Measurements from ENCODE around the gene COL16A1.

Gene COL16A1

DNA sequence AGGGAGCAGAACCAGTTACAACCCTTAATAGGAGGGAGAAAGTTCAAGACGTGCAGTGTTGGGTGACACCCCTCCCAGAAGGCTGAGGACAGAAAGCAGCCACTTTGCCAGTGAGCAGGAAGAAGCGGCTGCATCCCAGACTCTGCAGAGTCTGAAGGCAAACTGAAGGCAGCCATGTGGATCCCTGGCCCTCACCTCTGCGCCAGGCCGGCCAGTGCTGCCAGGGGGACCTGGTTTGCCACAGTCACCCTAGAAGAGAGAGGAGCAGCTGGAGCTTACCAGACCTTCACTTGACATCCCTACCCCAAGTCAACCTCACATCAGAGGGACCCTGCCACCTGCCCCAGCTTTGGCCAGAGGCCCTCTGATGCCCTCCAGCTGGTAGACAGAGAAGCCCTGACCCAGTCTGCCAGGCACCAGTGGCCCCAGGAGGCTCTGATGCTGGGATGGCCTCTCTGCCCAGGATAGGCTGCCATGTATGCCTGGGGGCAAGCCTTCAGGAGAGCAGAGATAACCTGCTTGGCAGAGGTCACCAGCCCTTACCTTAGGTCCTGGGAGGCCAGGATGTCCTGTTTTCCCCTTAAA is 42.9 kb downstream of the COL16A1 start:
- Mint-ChIP-seq H3K4me1 (ENCODE audit: low read depth) (no peaks in the 10 kb centered on the region), H3K36me3 (ENCODE audit: low read depth) (no peaks in the 10 kb centered on the region), H3K9me3 (no peaks in the 10 kb centered on the region), H3K27me3 (peaks cover 3% of the 10 kb centered on the region), H3K27ac (no peak overlapping the region), H3K4me3 (no peak overlapping the region)

DNA sequence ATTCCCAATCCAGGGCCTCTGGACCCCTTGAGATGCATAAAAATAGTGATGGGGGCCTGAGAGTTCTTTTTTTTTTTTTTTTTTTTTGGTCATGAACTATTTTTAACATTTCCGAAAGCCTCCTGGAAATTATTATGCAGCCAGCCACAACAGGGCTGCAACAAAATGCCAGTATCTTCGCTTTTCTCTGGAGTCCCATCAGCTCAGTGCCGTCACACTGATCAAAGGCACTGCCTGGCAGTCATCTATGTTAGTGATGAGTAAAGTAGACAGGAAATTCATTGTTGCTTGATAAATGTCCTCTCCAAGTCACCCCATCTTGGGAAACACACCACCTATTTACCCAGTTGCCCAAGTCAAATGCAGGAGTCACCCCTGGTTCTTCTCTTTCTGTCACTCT is 43.9 kb downstream of the COL16A1 start:
- Mint-ChIP-seq H3K4me3 (no peak overlapping the region), H3K27me3 (peaks cover 3% of the 10 kb centered on the region), H3K4me1 (ENCODE audit: low read depth) (no peaks in the 10 kb centered on the region), H3K36me3 (ENCODE audit: low read depth) (no peaks in the 10 kb centered on the region), H3K9me3 (no peaks in the 10 kb centered on the region), H3K27ac (no peak overlapping the region)

DNA sequence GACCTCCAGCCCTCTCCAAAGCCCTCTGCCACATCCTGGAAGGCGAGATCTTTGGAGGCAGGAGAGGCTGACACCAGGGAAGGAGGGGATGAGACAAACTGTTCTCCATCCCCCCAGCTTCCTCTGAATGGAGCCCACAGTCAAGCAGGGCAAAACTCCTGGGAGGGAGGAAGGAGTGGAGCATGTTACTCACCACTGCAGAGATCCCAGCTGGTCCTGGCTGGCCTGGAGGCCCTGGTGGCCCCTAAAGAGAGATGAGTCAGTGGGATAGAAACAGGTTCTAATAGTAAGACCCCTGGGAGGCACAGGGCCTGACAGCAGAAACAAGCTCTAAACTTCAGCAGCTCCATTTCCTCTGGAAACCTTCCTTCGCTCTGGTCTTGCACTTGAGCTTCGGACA is 45.1 kb downstream of the COL16A1 start:
- no peaks in the 10 kb centered on the region for H3K4me1 Mint-ChIP-seq (ENCODE audit: low read depth)
- no peaks in the 10 kb centered on the region for H3K36me3 Mint-ChIP-seq (ENCODE audit: low read depth)
- no peak overlapping the region for H3K27ac Mint-ChIP-seq
- H3K27me3 Mint-ChIP-seq = peaks cover 3% of the 10 kb centered on the region
- no peak overlapping the region for H3K4me3 Mint-ChIP-seq
- no peaks in the 10 kb centered on the region for H3K9me3 Mint-ChIP-seq

DNA sequence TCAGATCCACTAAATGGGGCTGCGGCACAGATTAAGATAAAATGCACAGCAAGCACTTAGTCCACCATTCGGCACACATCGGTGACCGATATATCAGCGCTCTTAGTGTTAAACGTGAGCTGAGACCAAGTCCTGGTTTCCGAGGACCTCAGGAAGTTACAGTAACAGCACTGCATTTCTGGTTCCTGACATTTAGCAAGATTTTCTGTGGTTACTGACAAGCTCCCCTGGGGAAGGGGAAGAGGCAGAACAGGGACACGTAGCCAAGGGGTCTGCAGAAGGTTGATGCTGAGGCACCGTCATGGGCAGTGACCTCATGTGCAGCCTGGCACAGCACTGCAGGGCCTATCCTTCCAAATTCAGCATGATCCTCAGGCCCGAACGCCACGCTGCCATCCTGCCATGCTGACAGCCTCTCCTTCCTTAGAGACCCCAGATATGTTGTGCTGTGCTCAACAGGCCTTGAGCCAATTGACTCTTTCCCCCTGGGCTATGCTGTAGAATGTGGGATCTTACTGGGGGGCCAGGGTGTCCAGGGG is 45.8 kb downstream of the COL16A1 start:
- Mint-ChIP-seq H3K9me3 (no peaks in the 10 kb centered on the region), H3K36me3 (ENCODE audit: low read depth) (no peaks in the 10 kb centered on the region), H3K27me3 (peaks cover 3% of the 10 kb centered on the region), H3K4me1 (ENCODE audit: low read depth) (no peaks in the 10 kb centered on the region), H3K27ac (no peak overlapping the region), H3K4me3 (no peak overlapping the region)

DNA sequence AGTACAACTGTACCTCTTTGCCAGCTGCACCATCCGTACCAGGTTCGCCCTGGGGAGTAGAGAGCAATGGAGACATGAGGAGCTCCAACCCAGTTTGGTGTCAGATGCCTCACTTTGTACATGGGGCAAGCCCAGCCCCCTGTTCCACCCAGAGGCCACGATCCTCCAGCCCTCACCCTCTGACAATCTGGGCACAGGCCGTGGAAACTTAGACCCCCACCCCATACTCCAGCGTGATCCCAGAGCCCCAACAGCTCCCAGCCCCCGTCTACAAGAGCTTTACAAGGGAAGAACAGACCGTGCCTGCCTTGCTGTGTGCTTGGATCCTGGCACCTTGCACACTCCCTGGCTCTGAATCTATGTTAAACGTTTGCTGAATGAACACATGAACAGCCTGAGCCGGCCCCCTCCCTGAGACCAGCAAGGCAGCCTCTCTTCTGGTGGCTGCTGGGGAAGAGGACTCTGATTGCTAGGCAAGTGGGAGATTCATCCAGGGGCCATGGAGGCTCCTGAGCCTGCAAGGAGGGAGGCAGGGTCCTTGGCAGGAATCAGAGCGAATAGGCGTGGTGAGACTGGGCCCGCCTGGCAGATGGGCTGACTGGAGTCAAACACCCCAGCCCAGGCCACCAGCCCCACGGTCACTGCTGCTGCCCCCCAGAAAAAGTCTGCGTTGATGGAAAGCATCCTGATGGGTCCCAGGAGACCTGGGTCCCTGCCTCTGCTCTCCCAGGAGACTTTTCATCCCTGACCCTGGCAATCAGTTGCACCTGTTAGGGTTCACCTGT is 46.6 kb downstream of the COL16A1 start:
- no peak overlapping the region for H3K27ac Mint-ChIP-seq
- no peaks in the 10 kb centered on the region for H3K9me3 Mint-ChIP-seq
- no peaks in the 10 kb centered on the region for H3K36me3 Mint-ChIP-seq (ENCODE audit: low read depth)
- H3K4me1 Mint-ChIP-seq (ENCODE audit: low read depth) = no peaks in the 10 kb centered on the region
- no peaks in the 10 kb centered on the region for H3K27me3 Mint-ChIP-seq
- no peak overlapping the region for H3K4me3 Mint-ChIP-seq

DNA sequence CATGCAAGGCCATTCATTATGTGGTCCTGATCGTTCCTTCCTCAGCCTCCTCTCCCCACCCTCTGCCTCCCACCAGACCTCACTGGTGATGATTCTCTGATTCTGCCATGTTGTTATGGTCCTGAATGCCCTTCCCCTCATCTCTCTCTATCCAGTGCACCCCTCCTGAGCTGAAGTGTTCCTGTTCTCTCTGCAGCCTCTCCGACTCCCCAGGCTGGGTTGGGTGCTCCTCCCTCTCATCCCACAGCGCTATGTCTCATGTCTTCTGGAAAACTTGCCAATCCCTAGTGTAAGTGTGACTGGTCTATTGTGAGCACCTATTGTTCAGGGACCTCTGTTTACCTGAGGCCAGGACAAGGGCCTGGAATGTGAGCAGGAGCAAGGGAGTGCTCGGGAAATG is 48.1 kb downstream of the COL16A1 start:
- H3K4me3 Mint-ChIP-seq = no peak overlapping the region

DNA sequence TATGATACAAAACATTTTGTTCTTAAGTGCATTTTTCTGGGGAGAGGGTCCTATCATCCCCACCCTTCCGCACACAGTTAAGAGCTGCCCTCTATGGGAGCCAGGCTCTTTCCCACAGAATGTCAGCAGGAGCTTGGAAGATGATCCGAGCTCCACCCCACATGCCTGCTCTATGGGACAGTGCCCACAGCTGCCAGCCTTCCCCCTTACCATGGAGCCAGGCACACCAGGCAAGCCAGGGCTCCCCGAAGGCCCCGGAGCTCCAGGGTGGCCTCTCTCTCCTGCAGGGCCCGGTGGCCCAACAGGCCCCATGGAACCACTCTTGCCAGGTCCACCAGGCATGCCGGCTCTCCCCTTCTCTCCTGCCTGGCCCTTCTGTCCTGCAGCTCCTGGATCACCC is 48.7 kb downstream of the COL16A1 start:
- no peak overlapping the region for H3K4me3 Mint-ChIP-seq
- H3K4me1 Mint-ChIP-seq (ENCODE audit: low read depth) = no peaks in the 10 kb centered on the region
- no peaks in the 10 kb centered on the region for H3K9me3 Mint-ChIP-seq
- H3K27ac Mint-ChIP-seq = no peak overlapping the region
- H3K27me3 Mint-ChIP-seq = no peaks in the 10 kb centered on the region
- no peaks in the 10 kb centered on the region for H3K36me3 Mint-ChIP-seq (ENCODE audit: low read depth)

More for the DNA sequence above, 48.1 kb downstream of the COL16A1 start:
- no peak overlapping the region for H3K27ac Mint-ChIP-seq
- H3K9me3 Mint-ChIP-seq = no peaks in the 10 kb centered on the region
- no peaks in the 10 kb centered on the region for H3K4me1 Mint-ChIP-seq (ENCODE audit: low read depth)
- H3K27me3 Mint-ChIP-seq = no peaks in the 10 kb centered on the region
- H3K36me3 Mint-ChIP-seq (ENCODE audit: low read depth) = no peaks in the 10 kb centered on the region

DNA sequence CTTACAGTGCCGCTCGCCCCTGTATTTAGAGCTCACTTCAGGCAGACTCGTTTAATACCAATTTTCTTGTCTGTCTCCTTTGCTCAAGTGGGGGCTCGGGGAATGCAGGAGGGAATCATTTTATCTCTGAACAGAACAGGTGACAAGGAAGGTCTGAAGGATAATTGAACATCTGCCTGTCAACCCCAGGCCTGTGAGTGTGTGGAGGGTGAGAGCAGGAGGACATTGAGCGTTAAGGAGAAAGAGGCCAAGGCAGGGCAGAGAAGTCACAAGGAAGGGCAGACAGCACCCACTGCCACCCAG is 49.4 kb downstream of the COL16A1 start:
- H3K36me3 Mint-ChIP-seq (ENCODE audit: low read depth) = no peaks in the 10 kb centered on the region

DNA sequence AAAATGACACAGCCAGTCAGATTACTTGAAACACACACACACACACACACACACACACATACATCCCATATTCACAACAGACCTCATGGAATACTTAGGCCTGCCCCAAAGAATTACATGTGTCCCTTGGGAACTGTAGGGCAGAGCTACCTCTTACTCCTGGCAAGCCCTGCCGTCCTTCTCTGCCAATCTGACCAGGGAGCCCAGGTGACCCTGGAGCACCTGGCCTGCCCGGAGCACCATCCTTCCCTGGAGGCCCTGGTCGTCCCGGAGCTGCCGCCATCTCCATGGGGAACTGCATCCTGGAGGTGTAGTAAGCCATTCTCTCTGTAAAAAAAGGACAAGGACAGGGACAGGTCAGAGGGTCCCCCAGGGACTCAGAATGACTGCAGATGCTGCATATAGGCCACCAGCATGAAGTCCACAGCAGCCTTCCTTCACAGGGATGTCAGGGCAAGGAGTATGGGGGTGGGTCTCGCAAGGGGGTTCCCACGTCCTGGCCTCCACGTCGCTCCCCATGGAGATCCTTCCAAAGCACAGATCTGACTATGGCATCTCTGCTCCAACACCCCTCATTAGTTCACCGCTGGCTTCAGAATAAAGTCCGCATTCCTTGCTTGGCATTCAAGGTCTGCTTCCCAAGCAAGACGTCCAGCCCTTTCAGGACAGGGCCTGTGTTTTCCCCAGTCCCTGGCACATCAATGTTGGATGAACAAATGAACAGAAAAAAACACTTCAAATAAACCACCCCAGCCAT is 49.9 kb downstream of the COL16A1 start:
- H3K36me3 Mint-ChIP-seq (ENCODE audit: low read depth) = no peaks in the 10 kb centered on the region
- no peak overlapping the region for H3K4me3 Mint-ChIP-seq
- no peaks in the 10 kb centered on the region for H3K27me3 Mint-ChIP-seq
- no peaks in the 10 kb centered on the region for H3K9me3 Mint-ChIP-seq
- no peak overlapping the region for H3K27ac Mint-ChIP-seq
- no peaks in the 10 kb centered on the region for H3K4me1 Mint-ChIP-seq (ENCODE audit: low read depth)

More for the DNA sequence above, 49.4 kb downstream of the COL16A1 start:
- no peak overlapping the region for H3K4me3 Mint-ChIP-seq
- H3K4me1 Mint-ChIP-seq (ENCODE audit: low read depth) = no peaks in the 10 kb centered on the region
- no peaks in the 10 kb centered on the region for H3K9me3 Mint-ChIP-seq
- H3K27ac Mint-ChIP-seq = no peak overlapping the region
- H3K27me3 Mint-ChIP-seq = no peaks in the 10 kb centered on the region

DNA sequence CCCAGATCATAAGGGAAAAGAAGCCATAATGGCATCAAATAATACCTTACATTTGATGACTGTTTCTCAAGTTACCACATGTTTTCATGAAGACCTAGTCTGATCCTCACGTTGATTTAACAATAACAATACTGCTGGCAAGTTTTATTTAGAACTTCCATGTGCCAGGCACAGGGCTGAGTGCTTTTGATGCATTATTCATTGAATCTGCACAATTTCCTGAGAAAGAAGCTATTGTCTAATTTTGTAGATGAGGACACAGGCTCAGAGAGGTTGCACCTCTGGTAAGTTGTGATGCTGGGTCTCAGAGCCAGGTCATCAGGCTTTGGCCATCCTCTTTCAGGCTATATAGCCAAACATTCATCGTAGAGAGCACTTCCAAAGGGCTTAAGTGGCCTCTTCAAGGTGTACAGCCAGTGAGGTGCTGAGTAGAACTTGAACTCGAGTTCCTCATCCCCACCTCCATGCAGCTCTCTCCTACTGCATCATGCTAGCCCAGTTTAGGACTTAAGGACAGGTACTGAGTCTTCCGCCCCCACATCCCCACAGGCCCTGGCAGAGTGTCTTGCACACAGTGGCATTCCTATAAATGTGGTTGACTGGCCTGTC is 50.8 kb downstream of the COL16A1 start:
- H3K4me3 Mint-ChIP-seq = no peak overlapping the region
- no peaks in the 10 kb centered on the region for H3K9me3 Mint-ChIP-seq
- H3K36me3 Mint-ChIP-seq (ENCODE audit: low read depth) = no peaks in the 10 kb centered on the region
- H3K27ac Mint-ChIP-seq = no peak overlapping the region
- no peaks in the 10 kb centered on the region for H3K4me1 Mint-ChIP-seq (ENCODE audit: low read depth)
- H3K27me3 Mint-ChIP-seq = no peaks in the 10 kb centered on the region

DNA sequence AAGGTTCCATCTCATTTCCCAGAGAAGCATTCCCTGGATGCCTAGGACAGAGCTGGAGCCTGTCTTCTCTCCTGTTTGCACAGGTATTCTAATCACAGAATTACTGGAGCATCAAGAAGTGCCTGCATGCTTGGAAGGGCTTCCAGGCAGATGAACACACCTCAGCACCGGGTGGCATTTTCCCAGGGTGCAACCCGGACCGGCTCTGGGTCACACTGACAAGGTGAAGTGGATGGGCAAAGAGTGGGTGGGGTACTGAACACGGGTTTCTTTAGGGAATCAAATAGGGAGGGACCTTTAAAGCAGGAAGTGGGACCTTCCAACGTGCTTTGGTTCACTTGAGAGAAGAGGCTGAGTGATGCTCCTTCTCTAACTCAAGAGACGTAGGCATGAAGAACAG is 52.1 kb downstream of the COL16A1 start:
- Mint-ChIP-seq H3K4me1 (ENCODE audit: low read depth) (no peaks in the 10 kb centered on the region), H3K4me3 (no peak overlapping the region), H3K27ac (no peak overlapping the region), H3K36me3 (ENCODE audit: low read depth) (no peaks in the 10 kb centered on the region), H3K27me3 (no peaks in the 10 kb centered on the region), H3K9me3 (no peaks in the 10 kb centered on the region)

DNA sequence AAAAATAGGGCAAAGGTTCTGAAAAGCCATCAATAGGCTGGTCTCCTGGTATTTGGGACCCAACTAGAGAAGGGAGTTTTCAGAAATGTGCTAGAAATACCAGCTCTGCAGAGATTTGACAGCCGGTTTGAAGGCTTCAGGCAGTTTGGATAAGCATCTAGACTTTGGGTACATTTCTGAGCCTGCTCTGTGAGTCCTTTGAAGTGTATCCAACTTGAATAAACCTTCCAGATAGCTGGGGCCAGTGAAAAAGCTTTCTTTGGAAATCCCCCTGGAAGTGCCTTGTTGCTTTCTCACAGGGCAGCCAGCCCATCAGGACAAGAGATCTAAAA is 52.8 kb downstream of the COL16A1 start:
- H3K4me1 Mint-ChIP-seq (ENCODE audit: low read depth) = peaks cover 3% of the 10 kb centered on the region
- H3K36me3 Mint-ChIP-seq (ENCODE audit: low read depth) = no peaks in the 10 kb centered on the region
- no peak overlapping the region for H3K27ac Mint-ChIP-seq
- H3K27me3 Mint-ChIP-seq = no peaks in the 10 kb centered on the region
- no peak overlapping the region for H3K4me3 Mint-ChIP-seq
- no peaks in the 10 kb centered on the region for H3K9me3 Mint-ChIP-seq

DNA sequence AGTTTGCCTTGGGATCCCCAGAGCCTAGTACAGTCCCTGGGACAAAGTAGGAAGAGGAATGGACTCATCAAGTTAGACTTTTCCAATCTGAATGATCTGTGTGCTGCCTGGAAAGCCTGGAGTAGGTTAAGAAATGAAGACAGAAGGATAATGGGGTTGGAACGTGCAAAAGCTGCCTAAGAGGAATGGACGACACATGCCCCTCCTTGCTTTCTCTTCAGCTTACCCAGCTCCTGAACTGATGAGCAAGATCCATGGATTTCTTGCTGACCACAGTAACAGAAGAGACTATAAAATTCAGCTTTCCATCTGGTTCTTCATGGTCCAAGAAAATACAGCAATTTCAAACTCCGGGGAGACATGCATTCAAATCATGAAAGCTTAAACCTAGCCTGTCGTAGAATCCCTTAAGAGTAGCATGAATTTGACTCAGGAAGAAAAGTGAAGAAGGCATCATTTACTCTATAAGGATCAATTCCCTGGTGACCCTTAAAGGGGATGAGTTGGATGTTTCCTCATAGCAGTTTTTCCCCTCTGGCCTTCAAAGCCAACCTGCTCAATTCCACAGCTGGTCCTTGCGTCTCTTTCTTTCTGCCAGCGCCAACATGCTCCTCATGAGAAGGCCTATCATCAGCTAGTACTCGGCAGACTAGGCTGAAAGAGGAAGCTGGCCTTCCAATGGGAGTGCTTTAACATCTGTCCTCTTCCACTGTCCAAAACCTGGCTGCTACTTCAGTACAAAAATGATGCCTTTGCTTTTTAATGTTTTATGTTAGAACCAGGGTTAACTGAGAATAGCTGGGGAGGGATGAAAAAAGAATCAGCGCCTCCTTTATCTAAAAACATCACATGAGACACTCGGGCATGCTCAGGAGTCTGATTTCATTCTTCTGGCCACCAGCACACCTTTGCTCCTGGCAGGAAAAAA is 53.4 kb downstream of the COL16A1 start:
- H3K9me3 Mint-ChIP-seq = no peaks in the 10 kb centered on the region
- peaks cover 9% of the 10 kb centered on the region for H3K4me1 Mint-ChIP-seq (ENCODE audit: low read depth)
- no peaks in the 10 kb centered on the region for H3K36me3 Mint-ChIP-seq (ENCODE audit: low read depth)
- no peak overlapping the region for H3K27ac Mint-ChIP-seq
- H3K27me3 Mint-ChIP-seq = no peaks in the 10 kb centered on the region
- H3K4me3 Mint-ChIP-seq = no peak overlapping the region

DNA sequence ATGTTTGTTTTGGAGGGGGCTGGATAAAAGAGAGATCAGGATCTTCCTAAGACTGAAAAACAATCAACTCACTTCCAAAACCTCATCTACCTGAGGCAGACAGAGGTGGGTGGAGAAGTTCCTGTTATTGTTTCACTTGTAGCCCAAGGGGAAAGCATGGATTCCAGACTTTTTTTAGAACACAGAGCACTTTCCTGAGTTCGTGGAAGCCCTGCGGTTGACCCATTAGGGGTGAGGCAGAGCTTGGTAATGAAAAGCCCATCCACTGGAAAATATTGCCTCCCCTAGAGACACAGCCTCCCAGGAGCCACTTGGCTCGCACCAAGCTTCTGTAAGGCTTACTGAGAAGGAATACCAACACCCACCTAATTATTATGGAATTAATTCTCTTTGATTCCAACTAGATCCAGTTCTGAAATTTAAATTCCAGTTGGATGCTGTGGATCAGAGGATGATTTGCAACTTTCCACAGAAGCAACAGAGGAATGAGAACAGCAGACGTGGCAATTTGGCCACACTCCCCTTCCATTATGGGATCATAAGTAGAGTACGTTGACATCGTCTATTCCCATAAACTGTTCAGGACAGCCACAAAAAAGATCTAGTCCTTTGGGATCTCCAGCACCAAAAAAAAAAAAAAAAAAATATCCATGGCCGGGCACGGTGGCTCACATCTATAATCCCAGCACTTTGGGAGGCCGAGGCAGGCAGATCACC is 55.0 kb downstream of the COL16A1 start:
- Mint-ChIP-seq H3K4me3 (no peak overlapping the region), H3K4me1 (ENCODE audit: low read depth) (peaks cover 18% of the 10 kb centered on the region), H3K27ac (no peak overlapping the region), H3K36me3 (ENCODE audit: low read depth) (no peaks in the 10 kb centered on the region), H3K27me3 (no peaks in the 10 kb centered on the region), H3K9me3 (no peaks in the 10 kb centered on the region)
